Fibroblast of upper back skin (primary cell): ENCODE measurements around the gene DPEP1.
"Not testable (repeated sequence)": the region's sequence is repeated elsewhere in the genome, so short reads cannot be mapped to it uniquely, and the experiment has no call there.

Experiments
- DNase-seq: peaks from one replicate; pipeline ENCODE4 v3.0.0-alpha.2; 2013

Gene DPEP1

GRCh38 chr16:89656435-89657121 is 43.1 kb downstream of the DPEP1 start:
- DNase-seq = no peak

GRCh38 chr16:89657442-89658220 is 44.2 kb downstream of the DPEP1 start, which contains the start of the genes CHMP1A and SPATA33:
CHMP1A (minus strand) TSS chr16:89657708; CDS start chr16:89657588, 120 bp downstream.
SPATA33 (plus strand) TSS chr16:89657836; CDS start chr16:89657912, 76 bp downstream.
- peak; percentile 81 for DNase-seq

DNA sequence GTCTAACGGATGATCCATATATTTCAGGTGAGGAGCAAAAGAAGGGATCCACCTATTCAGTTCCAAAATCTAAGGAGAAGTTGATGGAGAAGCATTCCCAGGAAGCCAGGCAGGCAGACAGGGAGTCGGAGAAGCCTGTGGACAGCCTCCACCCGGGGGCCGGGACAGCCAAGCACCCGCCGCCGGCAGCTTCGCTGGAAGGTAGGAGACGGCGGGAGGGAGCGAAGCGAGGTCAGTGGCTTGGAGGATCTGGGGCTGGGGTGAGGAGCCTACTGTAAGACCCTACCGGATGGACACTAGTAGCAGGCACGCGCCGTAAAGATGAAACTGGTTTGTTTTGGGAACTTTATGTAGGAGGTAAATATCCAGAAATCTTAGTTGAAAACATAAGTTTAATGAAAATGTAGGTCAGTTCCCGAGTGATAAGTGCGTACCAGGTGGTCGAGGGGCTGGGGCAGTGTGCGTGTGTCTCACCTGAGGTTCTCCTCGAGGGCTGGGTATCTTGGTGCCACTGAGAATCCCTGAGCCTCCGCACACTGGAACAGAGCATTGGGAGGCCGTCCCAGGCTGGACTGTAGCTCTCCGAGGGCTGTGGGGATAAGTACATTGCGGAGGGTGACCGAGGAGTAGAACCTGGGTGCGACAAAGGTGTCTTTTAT is 44.9 kb downstream of the DPEP1 start:
- DNase-seq = no peak

DNA sequence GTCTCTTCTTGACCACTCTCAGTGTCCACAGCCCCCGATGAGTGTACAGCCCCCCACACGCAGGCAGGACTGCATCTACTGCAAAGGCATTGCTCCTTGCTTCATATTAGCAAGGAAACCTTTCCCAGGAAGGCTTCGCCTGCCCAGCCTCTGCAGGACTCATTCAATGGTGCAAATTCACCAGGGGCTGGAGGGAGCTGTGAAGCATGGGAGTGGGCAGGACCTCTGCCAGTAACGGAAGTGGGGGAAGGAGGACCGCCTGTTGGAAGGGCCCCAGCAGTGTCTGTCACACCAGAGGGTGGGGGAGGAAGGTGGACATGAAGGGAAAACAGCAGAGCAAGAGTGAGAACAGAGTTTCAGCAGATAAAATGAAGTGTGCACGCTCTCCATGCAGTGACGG is 46.7 kb downstream of the DPEP1 start:
- DNase-seq = no peak

DNA sequence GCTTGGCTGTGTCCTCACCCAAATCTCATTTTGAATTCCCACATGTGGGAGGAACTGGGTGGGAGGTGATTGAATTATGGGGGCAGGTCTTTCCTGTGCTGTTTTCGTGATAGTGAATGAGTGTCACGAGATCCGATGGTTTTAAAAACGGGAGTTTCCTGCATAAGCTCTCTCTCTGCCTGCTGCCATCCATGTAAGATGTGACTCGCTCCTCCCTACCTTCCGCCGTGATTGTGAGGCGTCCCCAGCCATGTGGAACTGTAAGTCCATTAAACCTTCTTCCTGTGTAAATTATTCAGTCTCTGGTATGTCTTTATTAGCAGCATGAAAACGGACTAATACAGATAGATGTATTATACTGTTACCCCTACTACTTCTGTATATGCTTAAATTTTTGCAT is 47.8 kb downstream of the DPEP1 start:
- DNase-seq = no peak

GRCh38 chr16:89664238-89664637 is 50.8 kb downstream of the DPEP1 start:
- DNase-seq = not testable (repeated sequence)

- peak; percentile 25 for DNase-seq
Observed at GRCh38 chr16:89667000-89667399, 53.6 kb downstream of the DPEP1 start.

GRCh38 chr16:89667633-89668032 is 54.2 kb downstream of the DPEP1 start:
- DNase-seq = no peak

DNA sequence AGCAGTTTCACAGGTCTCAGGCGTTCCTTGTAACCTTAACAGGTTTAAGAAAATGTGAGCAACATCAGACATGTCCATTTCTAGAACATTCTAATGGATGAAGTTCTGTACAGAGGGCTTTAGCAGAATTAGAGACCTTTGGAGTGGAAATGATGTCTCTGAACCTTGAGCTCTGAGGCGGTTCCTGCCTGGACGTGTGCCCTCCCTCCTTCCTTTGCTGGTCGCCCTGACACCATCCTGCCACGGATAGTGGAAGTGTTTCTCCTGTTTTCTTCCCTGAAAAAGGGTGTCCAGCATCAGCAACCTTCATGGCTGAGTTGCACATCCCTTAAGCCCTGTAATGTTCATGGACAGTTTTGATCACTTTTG is 55.3 kb downstream of the DPEP1 start:
- DNase-seq = no peak

DNA sequence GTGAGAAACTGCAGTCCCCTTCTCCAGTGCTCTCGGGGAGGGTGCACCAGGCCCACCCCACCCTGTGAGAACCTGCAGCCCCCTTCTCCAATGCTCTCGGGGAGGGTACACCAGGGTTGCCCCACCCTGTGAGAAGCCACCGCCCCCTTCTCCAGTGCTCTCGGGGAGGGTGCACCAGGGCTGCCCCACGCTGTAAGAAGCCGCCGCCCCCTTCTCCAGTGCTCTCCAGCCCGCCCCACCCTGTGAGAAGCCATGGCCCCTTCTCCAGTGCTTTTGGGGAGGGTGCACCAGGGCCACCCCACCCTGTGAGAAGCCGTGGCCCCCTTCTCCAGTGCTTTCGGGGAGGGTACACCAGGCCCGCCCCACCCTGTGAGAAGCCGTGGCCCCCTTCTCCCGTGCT is 56.3 kb downstream of the DPEP1 start:
- DNase-seq = no peak

- DNase-seq = peak; percentile 23
Observed at GRCh38 chr16:89670496-89671431, 57.3 kb downstream of the DPEP1 start.

DNA sequence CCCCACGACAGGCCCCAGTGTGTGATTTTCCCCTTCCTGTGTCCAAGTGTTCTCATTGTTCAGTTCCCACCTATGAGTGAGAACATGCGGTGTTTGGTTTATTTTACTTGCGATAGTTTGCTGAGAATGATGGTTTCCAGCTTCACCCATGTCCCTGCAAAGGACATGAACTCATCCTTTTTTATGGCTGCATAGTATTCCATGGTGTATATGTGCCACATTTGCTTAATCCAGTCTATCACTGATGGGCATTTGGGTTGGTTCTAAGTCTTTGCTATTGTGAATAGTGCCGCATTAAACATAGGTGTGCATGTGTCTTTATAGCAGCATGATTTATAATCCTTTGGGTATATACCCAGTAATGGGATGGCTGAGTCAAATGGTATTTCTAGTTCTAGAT is 58.1 kb downstream of the DPEP1 start:
- DNase-seq = not testable (repeated sequence)

GRCh38 chr16:89672177-89672941 is 58.9 kb downstream of the DPEP1 start:
- no peak for DNase-seq

DNA sequence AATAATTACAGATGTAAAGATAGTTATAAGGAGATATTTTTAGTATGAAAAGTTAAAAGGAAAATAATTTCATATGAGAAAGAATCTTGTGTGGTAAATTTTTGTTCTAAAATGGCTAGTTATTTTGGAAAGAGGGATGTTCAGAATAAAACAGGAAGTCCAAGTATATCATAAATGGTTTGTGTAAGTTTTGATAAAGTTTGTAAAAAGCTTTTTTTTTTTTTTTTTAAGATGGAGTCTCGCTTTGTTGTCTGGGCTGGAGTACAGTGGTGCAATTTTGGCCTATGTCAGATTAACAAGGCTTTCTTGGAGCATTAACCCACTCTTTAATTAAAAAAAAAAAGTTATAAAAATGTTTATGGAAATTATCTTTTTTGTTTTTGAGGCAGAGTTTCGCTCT is 64.8 kb downstream of the DPEP1 start:
- no peak for DNase-seq

- no peak for DNase-seq
Observed at GRCh38 chr16:89685916-89686315, 72.5 kb downstream of the DPEP1 start.

DNA sequence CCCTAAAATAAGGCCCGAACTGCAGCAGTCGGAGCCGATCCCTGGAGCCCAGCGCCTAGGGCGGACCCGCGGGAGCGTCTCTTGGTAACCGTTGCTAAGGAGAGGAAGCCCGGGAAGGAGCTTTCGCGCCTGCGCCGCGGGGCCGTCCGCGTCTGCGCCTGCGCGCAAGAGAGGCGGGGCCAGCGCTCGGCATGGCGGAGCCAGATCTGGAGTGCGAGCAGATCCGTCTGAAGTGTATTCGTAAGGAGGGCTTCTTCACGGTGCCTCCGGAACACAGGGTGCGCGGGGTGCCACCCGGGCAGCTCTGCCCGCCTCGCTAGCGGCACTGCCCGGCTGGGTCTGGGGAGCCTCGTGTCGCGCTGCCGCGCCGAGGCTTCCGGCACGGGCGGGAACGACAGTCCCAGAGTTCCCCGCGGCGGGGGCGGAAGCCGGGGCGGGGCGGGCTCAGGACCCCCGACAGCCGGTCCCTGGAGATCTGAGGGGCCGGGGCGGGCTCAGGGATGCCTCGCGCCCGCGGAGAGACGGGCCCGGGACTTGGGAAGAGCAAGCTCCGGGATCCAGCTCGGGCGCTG is 73.2 kb downstream of the DPEP1 start, which contains the start of gene CDK10:
CDK10 (plus strand) TSS at position 170 of the 572 bp plus-strand sequence; CDS start at position 192, 22 bp downstream.
- peak; percentile 85 for DNase-seq

- DNase-seq = peak; percentile 26
Observed at GRCh38 chr16:89687092-89687940, 73.9 kb downstream of the DPEP1 start.
